SW480 (cell line): ENCODE data around the gene NRXN3.

ENCODE experiments used
- DNase-seq: peaks from one replicate; pipeline ENCODE4 v3.0.0-alpha.2; 2016; ENCODE audit warnings: low spot score

Gene NRXN3

DNA sequence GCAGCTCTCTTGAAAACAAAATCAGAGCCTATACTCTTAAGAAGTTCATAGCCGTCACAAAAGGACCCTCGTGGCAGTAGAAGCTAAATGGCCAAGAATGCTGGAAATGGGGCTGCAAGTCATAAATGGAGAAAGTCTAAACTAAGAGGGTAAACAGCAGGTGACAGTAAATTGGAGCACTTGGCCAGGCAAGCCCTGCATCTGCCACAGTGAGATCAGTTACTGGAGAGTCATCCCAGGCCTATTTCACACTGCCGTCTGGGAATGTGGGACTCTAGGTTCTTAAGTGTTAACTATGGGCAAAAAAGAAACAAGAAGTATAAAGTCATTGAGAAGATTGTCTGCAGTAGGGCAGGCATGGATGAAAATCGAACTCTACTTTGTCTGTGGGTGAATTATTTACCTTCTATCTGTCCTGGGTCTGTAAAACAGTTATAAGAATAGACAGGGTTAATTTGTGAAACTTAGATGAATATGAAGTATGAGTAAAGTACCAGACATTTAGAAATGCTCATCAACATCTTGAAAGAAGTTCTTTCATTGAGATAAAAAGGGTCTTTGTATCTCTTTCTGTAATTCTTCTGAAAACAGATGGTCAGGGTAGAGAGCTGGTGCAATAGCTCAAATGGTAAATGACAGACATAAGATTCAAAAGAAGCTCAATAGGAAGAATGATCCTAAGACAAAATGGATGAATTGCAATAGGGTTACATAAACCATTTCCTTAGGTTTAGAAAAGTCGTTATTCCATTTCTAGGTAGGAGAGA lies 1248.7 kb downstream of the NRXN3 start:
- DNase-seq: no peak

DNA sequence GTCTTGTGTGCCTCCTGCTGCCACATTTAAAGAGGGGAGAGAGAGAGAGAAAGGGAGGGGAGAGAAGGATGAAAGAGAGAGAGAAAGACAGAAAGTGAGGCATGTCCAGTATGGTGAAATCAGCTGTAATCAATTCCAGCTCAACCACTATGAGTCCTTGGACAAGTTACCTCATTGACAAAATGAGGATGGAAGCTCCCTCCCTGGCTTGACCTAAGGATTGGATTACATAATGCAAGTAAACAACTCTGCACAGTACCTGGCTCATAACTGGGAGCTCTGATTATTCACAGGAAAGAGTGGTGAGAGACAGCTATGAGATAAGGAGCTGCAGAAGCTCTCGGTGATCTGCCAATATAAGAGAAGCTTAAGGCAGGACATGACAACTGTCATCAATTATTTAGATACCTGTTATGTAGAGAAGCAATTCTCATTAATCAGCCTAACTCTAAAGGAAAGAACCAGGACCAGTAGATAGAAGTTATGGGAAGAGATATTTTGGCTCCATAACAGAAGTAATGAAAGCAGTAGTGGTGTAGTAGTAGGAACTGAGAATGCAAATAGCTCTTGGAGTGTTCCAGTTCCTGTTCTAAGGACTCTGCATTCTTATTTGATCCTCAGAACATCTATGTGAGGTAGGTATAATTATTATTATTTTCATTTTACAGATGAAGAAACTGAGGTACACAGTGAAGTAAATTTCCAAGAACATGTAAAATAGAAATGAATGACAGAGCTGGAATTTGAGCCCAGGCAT lies 1249.6 kb downstream of the NRXN3 start:
- no peak for DNase-seq

DNA sequence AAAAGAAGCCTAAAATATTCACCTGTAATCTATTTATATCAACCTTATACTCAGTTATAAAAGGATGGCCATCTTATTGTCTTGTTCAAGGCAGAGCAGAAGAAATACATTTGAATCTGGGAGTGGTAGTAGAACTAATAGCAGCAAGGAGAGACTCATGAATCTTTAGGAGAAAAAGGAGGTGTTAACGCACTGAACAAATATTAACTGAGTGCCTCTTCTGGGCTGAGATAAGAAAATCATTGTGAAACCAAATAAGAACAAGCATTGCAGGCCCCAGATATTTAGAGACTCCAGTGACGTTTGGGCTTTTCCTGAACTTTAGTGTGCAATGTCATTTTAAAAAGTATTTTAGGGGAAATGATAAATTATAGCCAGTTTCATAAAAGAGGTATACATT lies 1250.6 kb downstream of the NRXN3 start:
- no peak for DNase-seq

DNA sequence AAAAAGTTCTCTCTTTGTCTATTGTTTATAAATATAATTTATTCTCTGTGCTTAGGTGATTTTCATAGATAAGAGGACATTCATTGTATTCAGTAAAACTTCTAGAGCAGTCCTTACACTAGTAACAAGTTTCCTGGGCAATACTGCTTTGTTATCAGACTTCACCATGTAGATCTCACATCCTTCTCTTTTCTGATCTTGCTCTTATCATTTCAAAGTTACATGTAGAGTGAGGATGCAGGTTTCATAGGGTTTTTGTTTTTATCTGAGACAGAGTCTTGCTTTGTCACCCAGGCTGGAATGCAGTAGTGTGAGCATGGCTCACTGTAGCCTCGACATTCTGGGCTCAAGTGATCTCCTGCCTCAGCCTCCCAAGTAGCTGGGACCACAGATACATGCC lies 1251.6 kb downstream of the NRXN3 start:
- DNase-seq: no peak

DNA sequence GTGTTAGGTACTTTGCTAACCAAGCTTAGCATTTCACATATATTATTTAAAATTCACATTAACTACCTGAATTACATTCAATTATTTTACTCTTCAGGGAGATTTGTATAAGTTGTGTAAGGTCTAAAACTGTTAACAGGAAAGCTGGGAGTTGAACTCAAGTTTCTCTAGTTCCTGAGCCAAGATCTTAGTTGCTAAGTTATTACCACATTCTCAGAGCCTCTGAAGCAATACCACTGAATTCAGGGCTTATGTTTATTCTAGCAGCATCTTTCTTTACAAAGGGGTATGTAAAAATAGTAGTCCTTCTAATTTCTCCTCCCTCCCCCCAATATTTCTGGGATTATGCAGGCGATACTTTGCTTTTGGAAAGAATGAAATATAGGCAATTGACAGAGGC lies 1254.3 kb downstream of the NRXN3 start:
- DNase-seq: no peak

DNA sequence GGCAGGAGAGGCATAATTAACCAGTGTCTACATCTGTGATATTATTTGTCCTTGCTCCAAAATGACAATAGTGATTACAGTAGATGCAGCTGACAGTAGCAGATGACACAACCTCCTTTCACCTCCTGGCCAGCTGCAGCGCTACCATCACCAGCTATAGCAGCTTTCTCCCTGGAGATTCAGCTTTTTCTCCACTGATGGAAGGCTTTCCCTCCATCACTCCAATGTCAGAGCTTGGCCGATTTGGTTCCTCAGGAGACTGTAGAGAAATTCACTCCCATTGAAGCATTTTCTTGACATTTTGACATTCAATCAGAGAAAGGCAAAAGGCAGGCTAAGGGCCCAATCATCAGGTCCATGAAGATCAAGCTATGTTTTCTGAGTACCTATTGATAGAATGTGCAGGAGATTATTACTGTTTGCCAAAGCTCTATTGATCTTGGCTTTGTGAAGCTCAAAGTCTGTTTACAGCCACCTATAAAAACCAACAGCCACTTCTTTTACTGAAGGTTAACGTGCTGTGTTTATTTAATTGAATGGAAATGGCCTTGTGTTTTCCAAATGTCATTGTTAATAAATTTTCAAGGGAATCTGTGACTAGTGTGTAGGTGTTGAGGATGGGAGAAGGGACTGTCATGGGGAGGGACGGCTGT lies 1256.1 kb downstream of the NRXN3 start:
- no peak for DNase-seq

DNA sequence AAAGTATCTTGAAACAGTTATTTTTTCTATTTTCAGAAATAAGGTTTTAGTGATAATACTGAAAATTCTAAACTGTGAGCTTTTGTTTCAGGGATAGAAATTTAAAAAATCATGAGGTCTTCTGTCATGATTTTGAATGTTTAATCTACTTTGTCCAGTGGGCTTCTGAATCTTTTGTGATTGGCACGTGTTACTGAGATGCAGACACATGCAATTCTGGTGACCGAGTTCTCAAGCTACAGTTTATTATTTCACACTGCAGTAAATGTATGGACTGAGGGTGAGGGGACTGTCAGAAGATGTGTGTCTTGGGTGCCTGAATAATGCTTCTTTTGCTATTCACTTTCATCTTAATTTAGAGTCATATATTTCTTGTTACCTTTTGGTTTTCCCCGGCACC lies 1262.5 kb downstream of the NRXN3 start:
- DNase-seq: no peak

DNA sequence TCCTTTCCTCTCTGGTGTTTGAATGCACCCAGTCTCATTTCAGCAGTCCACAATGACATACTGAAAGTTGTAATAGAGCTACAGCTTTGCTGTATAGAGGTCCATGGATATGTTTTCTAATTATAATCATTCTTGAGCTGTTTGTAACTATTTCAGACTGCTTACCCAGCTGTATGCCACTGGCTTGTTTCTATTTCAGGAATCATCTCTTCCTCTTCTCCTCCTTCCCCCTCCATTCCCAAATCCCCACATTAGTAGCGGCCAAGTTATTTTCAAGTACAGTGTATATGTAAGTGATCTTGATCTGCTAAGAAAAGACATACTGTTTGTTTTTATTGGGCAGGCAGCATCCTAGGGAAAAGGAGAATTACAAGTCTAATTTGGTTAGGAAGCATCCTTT lies 1266.2 kb downstream of the NRXN3 start:
- no peak for DNase-seq

DNA sequence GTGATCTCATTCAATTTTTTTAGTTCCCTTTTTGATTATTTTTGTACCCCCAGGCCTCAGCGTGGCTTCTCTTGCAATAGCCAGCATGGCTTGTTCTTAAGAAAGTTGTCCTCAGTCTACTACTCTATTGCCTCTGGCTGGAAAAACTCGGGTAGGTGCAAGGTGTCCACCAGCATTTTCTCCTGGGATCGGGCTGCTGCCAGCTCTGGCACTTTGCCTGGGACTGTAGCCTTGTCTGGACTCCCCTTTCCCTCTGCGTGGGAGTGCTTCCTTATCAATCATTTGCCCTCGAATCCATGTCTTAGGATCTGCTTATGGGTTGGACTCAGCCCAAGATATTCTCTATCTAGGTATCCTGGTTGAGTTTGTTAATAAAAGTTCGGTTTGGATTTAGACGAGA lies 1267.8 kb downstream of the NRXN3 start:
- DNase-seq: no peak

DNA sequence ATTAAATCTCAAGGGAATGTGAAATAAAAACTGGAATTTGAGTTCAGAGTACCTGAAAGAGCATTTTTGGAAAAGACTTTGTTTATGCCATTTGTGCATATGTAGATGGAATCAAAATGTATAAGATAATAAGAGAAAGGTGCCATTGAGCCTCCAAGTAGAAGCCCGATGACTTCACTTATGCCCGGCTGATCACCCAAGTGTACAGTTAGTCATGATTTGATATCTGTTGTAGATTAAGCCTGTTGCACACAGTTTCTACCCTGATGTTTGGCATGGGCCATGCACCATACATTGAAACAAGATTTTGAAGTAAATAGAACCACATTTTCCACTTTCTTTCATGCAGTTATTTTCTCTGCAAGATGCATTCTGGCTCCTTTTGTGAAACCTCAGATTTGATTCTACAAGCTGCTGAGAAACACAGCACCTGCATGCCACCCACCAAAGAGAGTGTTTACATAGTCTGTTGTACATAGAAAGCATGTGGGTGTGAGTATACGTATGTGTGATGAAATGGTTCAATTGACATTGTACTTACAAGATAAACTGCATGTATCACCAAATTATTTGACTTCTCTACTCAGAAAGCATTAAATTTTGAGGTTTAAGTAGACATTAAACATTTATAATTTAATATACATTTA lies 1268.6 kb downstream of the NRXN3 start:
- no peak for DNase-seq

DNA sequence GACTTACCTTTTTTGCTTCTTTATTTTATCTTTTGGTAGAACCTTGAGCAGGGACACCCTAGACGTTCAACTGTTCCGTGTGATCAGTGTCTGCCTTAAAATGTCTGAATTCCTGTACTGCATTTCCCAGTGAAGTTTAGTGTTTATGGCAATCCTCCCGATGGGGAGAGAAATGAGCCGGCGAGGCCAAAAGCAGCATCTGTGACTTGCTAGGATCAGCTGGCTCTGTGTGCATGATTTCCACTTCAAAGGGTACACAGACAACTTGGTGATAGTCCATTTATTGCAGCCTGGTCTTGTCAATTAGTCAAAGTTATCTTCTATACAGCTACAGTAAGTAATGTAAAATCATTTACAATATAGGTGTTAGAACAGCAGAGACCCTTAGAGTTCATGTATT lies 1272.6 kb downstream of the NRXN3 start:
- DNase-seq: no peak

DNA sequence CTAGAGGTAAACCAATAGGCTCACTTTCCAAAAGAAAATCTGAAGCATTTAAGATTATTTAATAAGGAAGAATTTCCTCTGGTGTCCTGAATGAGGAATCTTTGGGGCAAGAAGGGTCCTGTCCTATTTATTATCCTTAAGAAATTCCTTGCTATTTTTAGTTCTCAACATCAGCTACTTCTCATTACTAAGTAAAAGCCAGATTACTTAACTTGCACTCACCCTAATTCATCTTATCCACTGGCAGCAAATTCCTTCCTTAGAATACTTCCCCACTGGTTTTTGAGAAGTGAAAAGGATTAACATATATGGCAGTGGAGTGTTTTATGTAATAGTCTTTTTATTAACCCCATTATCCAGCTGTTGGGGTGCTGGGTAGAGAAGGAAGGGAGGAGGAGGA lies 1273.4 kb downstream of the NRXN3 start:
- no peak for DNase-seq

DNA sequence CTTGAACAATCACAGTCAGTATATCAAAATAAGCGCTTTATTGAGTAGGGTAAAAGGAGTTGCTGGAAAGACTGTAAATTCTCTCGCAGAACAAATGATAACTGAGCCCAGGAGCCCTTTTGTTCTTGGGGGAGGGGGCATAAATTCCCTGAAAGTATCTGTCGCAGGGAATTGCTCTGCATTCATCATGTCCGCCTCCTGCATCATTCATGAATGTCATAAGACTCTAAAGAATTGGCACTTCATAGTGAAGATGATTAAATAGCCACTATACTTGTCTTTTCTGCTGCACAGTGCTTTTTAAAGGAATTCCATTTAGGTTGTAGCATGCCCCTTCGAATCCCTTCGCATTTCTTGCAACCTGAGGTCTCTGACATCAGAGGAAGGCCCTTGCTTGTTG lies 1278.8 kb downstream of the NRXN3 start:
- no peak for DNase-seq

DNA sequence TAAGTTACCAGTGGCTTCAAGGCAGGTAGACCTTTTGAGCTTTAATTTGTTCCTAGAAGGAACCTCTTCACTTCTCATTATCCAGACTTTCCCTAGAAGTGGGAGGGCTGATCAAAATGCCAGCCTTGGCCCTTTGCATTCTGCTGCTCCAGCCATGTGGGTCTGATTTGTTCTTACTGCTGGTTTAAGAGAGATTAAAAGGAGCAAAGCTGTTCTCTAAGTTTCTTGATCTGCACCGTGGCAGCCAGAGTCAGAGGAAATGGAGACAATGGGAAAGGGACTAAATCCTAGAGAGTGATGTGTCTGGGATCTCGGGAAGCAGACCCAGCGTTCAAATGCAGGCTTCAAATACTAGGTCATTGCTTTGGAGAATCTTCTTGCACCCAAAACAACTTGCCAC lies 1281.4 kb downstream of the NRXN3 start:
- no peak for DNase-seq

DNA sequence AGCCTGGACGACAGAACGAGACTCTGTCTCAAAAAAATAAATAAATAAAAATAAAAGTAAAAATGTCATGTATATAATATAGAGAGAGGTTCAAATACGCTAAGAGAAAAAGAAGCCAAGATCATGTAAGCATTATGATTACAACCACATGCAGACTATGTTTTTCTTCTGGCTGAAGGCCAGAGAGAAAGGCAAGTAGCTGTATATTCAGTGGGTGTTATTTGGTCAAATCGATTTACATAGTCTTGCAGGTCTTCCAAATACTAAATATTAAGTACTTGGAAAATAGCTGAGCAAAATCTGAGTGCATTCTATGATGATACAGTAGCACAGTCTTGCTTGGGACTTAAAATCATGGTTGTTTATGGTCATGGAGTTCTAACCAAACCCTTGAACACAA lies 1283.1 kb downstream of the NRXN3 start:
- DNase-seq: no peak

DNA sequence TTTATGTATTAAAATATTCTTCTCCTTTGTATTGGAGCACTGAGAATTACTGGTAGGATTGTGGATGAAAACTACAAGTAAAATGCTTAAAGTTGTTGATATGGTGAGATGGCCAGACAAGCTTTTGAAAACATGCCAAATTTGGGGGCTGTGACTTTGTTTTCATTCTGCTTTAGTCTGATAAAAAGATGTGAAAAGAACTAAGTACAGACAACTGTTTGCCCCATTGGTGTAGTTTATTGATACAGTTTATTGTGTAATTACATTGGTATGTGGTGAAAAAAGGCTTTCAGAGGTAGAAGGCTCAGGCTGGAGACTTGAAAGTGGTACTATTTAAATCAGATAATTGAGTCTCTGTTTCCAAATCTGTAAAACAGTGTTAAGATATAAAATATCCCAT lies 1294.3 kb downstream of the NRXN3 start:
- DNase-seq: no peak

DNA sequence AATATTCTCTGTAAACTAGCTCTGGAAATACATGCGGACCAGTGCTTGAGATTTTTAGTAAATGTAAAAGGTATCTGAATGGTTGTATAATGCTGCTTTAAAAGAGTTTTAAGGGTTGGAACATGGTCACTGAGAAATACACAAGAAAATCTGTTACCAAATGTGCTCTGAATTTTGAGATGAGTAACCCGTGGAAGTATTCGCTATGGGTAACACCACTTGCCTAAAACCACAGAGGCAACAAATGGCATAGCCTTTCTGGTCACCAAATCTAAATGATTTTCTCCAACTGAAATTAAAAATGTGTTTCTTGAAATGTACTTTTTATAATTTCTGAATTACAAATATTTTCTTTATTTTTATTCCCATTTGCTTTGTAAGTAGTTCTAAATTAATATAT lies 1295.5 kb downstream of the NRXN3 start:
- DNase-seq: no peak

DNA sequence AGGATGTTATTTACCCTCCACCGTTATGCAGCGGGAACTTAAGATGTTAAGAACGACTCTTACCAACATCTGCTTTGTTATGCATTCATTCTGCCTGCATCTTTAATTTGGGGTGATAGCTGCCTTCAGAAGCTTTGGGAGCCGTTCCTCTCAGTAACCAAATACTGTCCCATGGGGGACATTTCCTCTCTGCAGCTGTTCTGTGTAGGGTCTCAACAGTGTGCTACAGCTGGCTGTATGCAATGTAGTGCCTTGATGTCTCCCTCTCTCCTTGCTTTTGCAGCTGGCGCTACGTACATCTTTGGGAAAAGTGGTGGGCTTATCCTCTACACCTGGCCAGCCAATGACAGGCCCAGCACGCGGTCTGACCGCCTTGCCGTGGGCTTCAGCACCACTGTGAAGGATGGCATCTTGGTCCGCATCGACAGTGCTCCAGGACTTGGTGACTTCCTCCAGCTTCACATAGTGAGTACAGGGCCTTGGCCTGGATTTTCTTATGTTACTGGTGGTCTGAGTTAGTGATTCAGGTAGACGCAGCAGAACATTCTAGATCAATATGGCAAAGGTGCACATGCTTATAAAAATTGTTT lies 1296.9 kb downstream of the NRXN3 start:
- no peak for DNase-seq

DNA sequence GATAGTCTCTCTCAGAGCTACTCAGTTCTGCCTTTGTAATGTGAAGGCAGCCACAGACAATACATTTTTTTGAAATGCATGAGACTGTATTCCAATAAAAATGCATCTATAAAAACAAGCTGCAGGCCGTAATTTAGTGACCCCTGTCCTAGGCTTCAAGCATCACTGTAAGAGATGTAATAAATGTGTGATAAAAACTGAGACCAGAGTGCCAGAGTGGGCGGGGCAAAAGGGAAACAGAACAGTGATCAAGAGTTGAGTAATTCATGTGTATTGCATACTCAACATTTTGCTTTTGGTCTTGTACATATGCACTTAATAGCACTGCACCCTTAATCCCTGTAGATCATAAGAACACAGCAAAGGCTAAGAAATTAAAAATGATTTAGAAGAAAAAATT lies 1297.7 kb downstream of the NRXN3 start:
- DNase-seq: no peak

DNA sequence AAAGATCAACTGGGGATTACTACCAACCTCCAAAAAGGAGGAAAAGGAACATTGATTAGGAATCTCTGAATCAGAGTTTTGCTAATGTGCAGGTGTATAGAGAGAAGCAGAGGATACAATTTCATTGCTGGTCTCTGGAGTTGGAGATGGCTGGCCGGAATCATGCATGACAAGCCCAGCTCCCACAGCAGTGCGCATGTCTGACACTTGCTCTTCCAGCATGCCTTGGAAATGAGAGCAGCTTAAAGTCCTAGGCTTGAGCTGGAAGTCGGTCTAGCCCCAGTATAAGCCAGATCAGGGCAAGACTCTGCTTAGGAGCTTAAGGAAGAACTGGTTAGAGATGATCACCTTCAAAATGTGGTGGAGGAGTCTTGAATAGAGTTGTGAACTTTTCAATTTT lies 1298.3 kb downstream of the NRXN3 start:
- no peak for DNase-seq

DNA sequence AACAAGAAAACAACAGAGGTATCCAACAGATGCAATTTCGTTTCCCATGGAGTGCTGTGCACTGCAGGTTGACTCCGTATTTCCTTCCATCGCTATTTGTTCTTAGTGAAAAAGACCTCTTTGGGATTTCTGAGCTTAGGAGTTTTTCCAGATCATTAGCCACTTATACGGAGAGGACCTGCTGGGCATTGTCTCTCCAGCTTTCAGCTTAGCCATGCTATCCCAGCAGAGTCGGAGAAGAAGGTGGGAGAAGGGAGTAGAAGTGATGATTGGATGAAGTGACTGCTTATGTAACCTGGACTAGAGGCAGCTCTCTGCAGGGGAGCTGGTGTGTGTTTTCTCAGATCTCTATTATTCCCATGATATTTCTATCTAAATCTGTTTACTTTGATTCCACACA lies 1303.5 kb downstream of the NRXN3 start:
- DNase-seq: no peak

DNA sequence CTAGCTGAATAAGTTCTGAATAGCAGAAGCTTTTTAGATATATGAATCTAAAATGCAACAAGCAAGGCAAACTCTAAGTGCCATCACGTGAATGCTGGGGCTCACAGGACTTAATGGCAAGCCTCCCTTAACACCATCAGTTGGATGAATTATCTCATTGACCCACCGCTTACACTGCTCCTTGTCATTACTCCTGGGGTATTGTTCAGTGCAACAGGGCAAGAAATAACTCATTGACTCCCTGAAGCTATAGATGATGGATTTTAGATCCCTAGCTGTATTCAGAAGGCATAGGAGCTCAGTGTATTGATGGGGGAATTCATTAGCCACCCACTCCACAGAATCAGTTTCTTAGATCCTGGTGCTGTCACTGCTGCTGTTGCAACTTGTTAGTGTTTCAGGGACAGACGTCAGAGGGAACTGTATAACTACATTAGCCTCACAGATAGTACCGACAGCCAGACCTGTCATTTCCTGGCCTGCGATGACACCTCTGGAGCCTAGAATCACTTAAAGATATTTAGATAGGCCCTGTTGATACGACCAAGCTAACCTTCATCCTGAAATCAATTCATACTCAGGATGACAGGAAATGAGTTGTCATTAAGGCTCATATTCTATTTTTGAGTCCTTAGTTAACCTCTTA lies 1305.8 kb downstream of the NRXN3 start:
- DNase-seq: no peak
